Upper lobe of right lung (tissue), 1 donor: ENCODE results near the gene LRP1B. TPM values are rescaled to one million over a fixed set of nuclear protein-coding genes. Genes with fewer than 3 reads are reported as not detected.

Experiments
- ATAC-seq: fragments of 200-7000 bp; cut with Tn5 transposase; one replicate; pipeline ENCODE4 v1.9.1; 2020; ENCODE audit warnings: mild to moderate bottlenecking, moderate library complexity
- DNase-seq: peaks from one replicate; pipeline ENCODE4 v3.0.0-alpha.2; 2020
- H3K27ac ChIP-seq: fragments of 200-600 bp; one replicate; pipeline ENCODE4 v1.8.0; 2022
- H3K27me3 ChIP-seq: fragments of 200-600 bp; one replicate; pipeline ENCODE4 v1.8.0; 2022; ENCODE audit warnings: mild to moderate bottlenecking
- H3K36me3 ChIP-seq: fragments of 200-600 bp; one replicate; pipeline ENCODE4 v1.8.0; 2022
- H3K4me1 ChIP-seq: fragments of 200-600 bp; one replicate; pipeline ENCODE4 v1.8.0; 2022
- H3K4me3 ChIP-seq: fragments of 200-600 bp; one replicate; pipeline ENCODE4 v1.8.0; 2022; ENCODE audit warnings: mild to moderate bottlenecking
- H3K9me3 ChIP-seq: fragments of 200-600 bp; one replicate; pipeline ENCODE4 v1.8.0; 2022
- intact Hi-C: fragments of 100-400 bp; cut with DNase I; formaldehyde crosslinking; loops from one replicate; pipeline ENCODE4 v1.11.0; 2022
- total RNA-seq: library from RNA; stranded (reverse); fragmentation: NEBNext Ultra II Directional; extraction: Animal tissue kit (Norgen Biotek cat#: 25700); gene quantifications from one replicate; pipeline ENCODE4 v1.2.1, GENCODE V29; 2021
- TF ChIP-seq, protein P1 (sequence below): fragments of 200-600 bp; IDR thresholded peaks from one replicate; pipeline ENCODE4 v1.8.0; 2022; ENCODE audit warnings: antibody characterized with exemption
- donor health status: DM: no; HTN: yes; CAD: no; lungs with severe emphysema.

LRP1B gene
- total RNA-seq, 1 donor from 2014 or later, result 0.12 TPM

GRCh38 chr2:141522048-141522447 is 608.8 kb downstream of the LRP1B start:
- H3K4me1 ChIP-seq, result no peaks in the 10 kb centered on the region
- H3K4me3 ChIP-seq, result no peak overlapping the region
- no peak overlapping the region for H3K27ac ChIP-seq
- H3K36me3 ChIP-seq, result no peaks in the 10 kb centered on the region
- ATAC-seq (no peak), DNase-seq (no peak)
- no peaks in the 10 kb centered on the region for H3K9me3 ChIP-seq
- H3K27me3 ChIP-seq, result no peaks in the 10 kb centered on the region
- TF ChIP-seq, protein P1, sequence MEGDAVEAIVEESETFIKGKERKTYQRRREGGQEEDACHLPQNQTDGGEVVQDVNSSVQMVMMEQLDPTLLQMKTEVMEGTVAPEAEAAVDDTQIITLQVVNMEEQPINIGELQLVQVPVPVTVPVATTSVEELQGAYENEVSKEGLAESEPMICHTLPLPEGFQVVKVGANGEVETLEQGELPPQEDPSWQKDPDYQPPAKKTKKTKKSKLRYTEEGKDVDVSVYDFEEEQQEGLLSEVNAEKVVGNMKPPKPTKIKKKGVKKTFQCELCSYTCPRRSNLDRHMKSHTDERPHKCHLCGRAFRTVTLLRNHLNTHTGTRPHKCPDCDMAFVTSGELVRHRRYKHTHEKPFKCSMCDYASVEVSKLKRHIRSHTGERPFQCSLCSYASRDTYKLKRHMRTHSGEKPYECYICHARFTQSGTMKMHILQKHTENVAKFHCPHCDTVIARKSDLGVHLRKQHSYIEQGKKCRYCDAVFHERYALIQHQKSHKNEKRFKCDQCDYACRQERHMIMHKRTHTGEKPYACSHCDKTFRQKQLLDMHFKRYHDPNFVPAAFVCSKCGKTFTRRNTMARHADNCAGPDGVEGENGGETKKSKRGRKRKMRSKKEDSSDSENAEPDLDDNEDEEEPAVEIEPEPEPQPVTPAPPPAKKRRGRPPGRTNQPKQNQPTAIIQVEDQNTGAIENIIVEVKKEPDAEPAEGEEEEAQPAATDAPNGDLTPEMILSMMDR, result no peak
- intact Hi-C loops, result no loop called here

DNA sequence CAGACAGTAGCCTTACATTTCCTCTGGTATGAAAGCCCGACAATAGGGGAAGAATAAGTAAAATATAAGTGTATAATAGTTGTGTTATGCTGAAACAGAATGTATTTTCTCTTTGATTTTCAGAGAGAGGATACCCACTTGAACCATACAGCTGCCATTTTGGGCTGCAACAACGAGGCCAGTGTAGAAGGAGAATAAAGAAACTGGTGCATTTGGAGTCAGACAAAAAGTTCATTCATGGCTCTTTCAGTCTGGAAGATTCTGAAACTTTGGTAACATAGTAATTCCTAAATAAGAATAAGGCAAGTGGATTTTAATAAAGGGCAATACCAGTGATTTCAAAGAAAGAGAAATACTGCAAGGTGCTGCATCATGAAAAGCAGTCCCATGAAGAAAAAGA is 610.9 kb downstream of the LRP1B start:
- DNase-seq (no peak), ATAC-seq (no peak)
- no peaks in the 10 kb centered on the region for H3K36me3 ChIP-seq
- no peaks in the 10 kb centered on the region for H3K9me3 ChIP-seq
- no peaks in the 10 kb centered on the region for H3K4me1 ChIP-seq
- H3K4me3 ChIP-seq, result no peak overlapping the region
- intact Hi-C loops, result no loop called here
- TF ChIP-seq, protein P1, result no peak
- no peaks in the 10 kb centered on the region for H3K27me3 ChIP-seq
- no peak overlapping the region for H3K27ac ChIP-seq

- Histone ChIP-seq H3K36me3 (no peaks in the 10 kb centered on the region), H3K9me3 (no peaks in the 10 kb centered on the region), H3K4me1 (no peaks in the 10 kb centered on the region), H3K27ac (no peak overlapping the region), H3K4me3 (no peak overlapping the region), H3K27me3 (no peaks in the 10 kb centered on the region)
- ATAC-seq (no peak), DNase-seq (no peak)
- TF ChIP-seq, protein P1, result no peak
- intact Hi-C loops, result no loop called here
Measured at GRCh38 chr2:141517852-141518421, 612.9 kb downstream of the LRP1B start.

- no peak for ATAC-seq
- intact Hi-C loops, result no loop called here
- Histone ChIP-seq H3K4me3 (no peak overlapping the region), H3K27me3 (no peaks in the 10 kb centered on the region), H3K4me1 (no peaks in the 10 kb centered on the region), H3K27ac (no peak overlapping the region), H3K9me3 (no peaks in the 10 kb centered on the region), H3K36me3 (no peaks in the 10 kb centered on the region)
- no peak for DNase-seq
- TF ChIP-seq, protein P1, result no peak
Measured at GRCh38 chr2:141517180-141517851, 613.5 kb downstream of the LRP1B start.

GRCh38 chr2:141515931-141516330 is 614.9 kb downstream of the LRP1B start:
- no peak for DNase-seq
- TF ChIP-seq, protein P1, result no peak
- ATAC-seq, result no peak
- Histone ChIP-seq H3K9me3 (no peaks in the 10 kb centered on the region), H3K27me3 (no peaks in the 10 kb centered on the region), H3K4me3 (no peak overlapping the region), H3K27ac (no peak overlapping the region), H3K4me1 (no peaks in the 10 kb centered on the region), H3K36me3 (no peaks in the 10 kb centered on the region)
- intact Hi-C loops, result no loop called here
